GM23338 (cell line): ENCODE measurements around the gene DAPK1. TPM values are rescaled to one million over a fixed set of nuclear protein-coding genes. Genes with fewer than 3 reads are reported as not detected.

Experiments
- ATAC-seq: fragments of 200-7000 bp; cut with Tn5 transposase; 3 replicates; pipeline ENCODE4 v1.9.1; 2020
- DNase-seq: peaks from one replicate; pipeline ENCODE4 v3.0.0-alpha.2; 2015; ENCODE audit warnings: low spot score
- H2AFZ ChIP-seq: fragments of 200-600 bp; sonication (generic); 2 replicates; pipeline ENCODE4 v1.8.0; 2016; ENCODE audit warnings: antibody characterized with exemption, mild to moderate bottlenecking, moderate library complexity
- H3F3A ChIP-seq: fragments of 200-600 bp; sonication (generic); replicated peaks from 2 replicates; pipeline ENCODE4 v1.8.0; 2017; ENCODE audit warnings: antibody characterized with exemption, mixed run types, low read depth
- H3K27ac ChIP-seq: fragments of 200-600 bp; sonication (generic); 2 replicates; pipeline ENCODE4 v1.6.1; 2016; ENCODE audit warnings: low read depth
- H3K27me3 ChIP-seq: fragments of 200-600 bp; sonication (generic); 2 replicates; pipeline ENCODE4 v1.8.0; 2016; ENCODE audit warnings: mild to moderate bottlenecking, mixed run types, moderate library complexity; ENCODE audit not compliant: insufficient read depth
- H3K36me3 ChIP-seq: fragments of 200-600 bp; sonication (generic); 2 replicates; pipeline ENCODE4 v1.8.0; 2016; ENCODE audit warnings: mild to moderate bottlenecking; ENCODE audit not compliant: insufficient read depth
- H3K4me1 ChIP-seq: fragments of 200-600 bp; sonication (generic); 2 replicates; pipeline ENCODE4 v1.8.0; 2016; ENCODE audit warnings: mild to moderate bottlenecking, moderate library complexity; ENCODE audit not compliant: insufficient read depth
- H3K4me2 ChIP-seq: fragments of 200-600 bp; sonication (generic); 2 replicates; pipeline ENCODE4 v1.7.1; 2017; ENCODE audit warnings: mixed run types
- H3K4me3 ChIP-seq: fragments of 200-600 bp; sonication (generic); 2 replicates; pipeline ENCODE4 v1.6.1; 2016; ENCODE audit warnings: mixed run types
- H3K79me2 ChIP-seq: fragments of 200-600 bp; sonication (generic); replicated peaks from 2 replicates; pipeline ENCODE4 v1.8.0; 2017; ENCODE audit warnings: mild to moderate bottlenecking; ENCODE audit not compliant: insufficient read depth
- H3K9me2 ChIP-seq: fragments of 200-600 bp; sonication (generic); 2 replicates; pipeline ENCODE4 v1.8.0; 2017; ENCODE audit not compliant: insufficient read depth
- H4K20me1 ChIP-seq: fragments of 200-600 bp; sonication (generic); replicated peaks from 2 replicates; pipeline ENCODE4 v1.8.0; 2017; ENCODE audit warnings: mild to moderate bottlenecking; ENCODE audit not compliant: insufficient read depth
- H3K27ac Mint-ChIP-seq: 2 replicates; pipeline ENCODE4 v1.8.0; 2020; ENCODE audit warnings: inconsistent platforms, mild to moderate bottlenecking, moderate library complexity, mixed read lengths
- H3K27me3 Mint-ChIP-seq: 3 replicates; pipeline ENCODE4 v1.8.0; 2022; ENCODE audit warnings: low read depth, mild to moderate bottlenecking, moderate library complexity, mixed read lengths, inconsistent platforms; ENCODE audit not compliant: insufficient read depth, poor library complexity
- H3K36me3 Mint-ChIP-seq: 3 replicates; pipeline ENCODE4 v1.8.0; 2021; ENCODE audit warnings: low read depth, mild to moderate bottlenecking, inconsistent platforms, moderate library complexity, mixed read lengths
- H3K4me1 Mint-ChIP-seq: 3 replicates; pipeline ENCODE4 v1.8.0; 2020; ENCODE audit warnings: mild to moderate bottlenecking, inconsistent platforms, mixed read lengths
- H3K4me3 Mint-ChIP-seq: 3 replicates; pipeline ENCODE4 v1.8.0; 2021; ENCODE audit warnings: moderate library complexity, mild to moderate bottlenecking, inconsistent platforms, mixed read lengths
- H3K9me3 Mint-ChIP-seq: 3 replicates; pipeline ENCODE4 v1.8.0; 2020; ENCODE audit warnings: moderate library complexity, mild to moderate bottlenecking, inconsistent platforms, mixed read lengths
- EZH2 ChIP-seq: fragments of 200-600 bp; sonication (generic); IDR thresholded peaks from one replicate; pipeline ENCODE4 v1.8.0; 2017; ENCODE audit warnings: antibody characterized with exemption, mild to moderate bottlenecking, low read depth; ENCODE audit not compliant: unreplicated experiment
- ZNF331 ChIP-seq: fragments of 250-450 bp; sonication (Bioruptor Pico); IDR thresholded peaks from 2 replicates; pipeline ENCODE4 v1.5.0; 2020; ENCODE audit warnings: low read depth, mild to moderate bottlenecking, moderate library complexity
- polyA plus RNA-seq: library from polyadenylated mRNA; unstranded; fragments of >200 nt; fragmentation: Nextera tagmentation; extraction: Ambion mirVana; gene quantifications from 2 replicates; pipeline ENCODE4 v1.2.1, GENCODE V29; 2016
- total RNA-seq: library from RNA; depleted of rRNA; stranded (reverse); fragments of >200 nt; shearing (Covaris generic); gene quantifications from 2 replicates; pipeline ENCODE4 v1.2.3, GENCODE V29; 2014
- TF ChIP-seq, protein P1 (sequence below): fragments of 250-450 bp; sonication (Bioruptor Pico); IDR thresholded peaks from 2 replicates; pipeline ENCODE4 v1.5.0; 2020; ENCODE audit warnings: mild to moderate bottlenecking, moderate library complexity
- TF ChIP-seq, protein P2 (sequence below): IDR thresholded peaks from 2 replicates; pipeline ENCODE4 v1.6.1; 2016; ENCODE audit warnings: antibody characterized with exemption

Gene DAPK1
- total and polyA plus RNA-seq, 2 experiments from 2014 or later: 37.0 to 134 TPM

DNA sequence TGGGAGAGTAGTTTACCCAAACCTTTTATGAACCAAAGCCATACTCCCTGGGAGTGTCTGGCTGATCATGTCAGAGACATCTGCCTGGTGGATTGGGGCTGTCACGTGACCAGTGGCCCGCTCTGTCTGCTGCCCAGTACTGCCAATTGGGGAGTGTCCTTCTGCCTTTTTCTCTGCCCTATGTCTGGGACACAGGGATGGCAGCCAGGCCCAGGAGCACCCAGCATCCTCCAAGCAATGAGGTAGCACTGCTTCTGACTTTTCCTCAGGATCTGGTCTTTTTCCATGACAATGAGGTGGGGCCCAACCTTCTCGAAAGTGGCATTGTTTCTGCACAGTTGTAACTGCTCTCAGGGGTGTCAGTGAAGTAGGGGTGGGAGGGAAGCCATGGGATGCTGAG lies 21.8 kb downstream of the DAPK1 start:
- Histone ChIP-seq H4K20me1 (peaks cover 37% of the 10 kb centered on the region), H3K36me3 (peaks cover 3% of the 10 kb centered on the region; the same call in 1 of the 2 replicates), H2AFZ (no peak overlapping the region), H3K4me2 (peak overlapping the region; percentile 63), H3K4me1 (peaks cover 58% of the 10 kb centered on the region), H3K27me3 (no peaks in the 10 kb centered on the region), H3K79me2 (peaks cover 99% of the 10 kb centered on the region), H3K27ac (peak overlapping the region; percentile 74), H3K9me2 (no peaks in the 10 kb centered on the region), H3F3A (peaks cover 6% of the 10 kb centered on the region; the same call in 1 of the 2 replicates), H3K4me3 (0 out of 2 replicates have a peak overlapping the region, but pooled peaks have one; percentile 25)
- Mint-ChIP-seq H3K27me3 (peaks cover 16% of the 10 kb centered on the region), H3K36me3 (peaks cover 58% of the 10 kb centered on the region), H3K4me3 (no peak overlapping the region), H3K4me1 (peaks cover 75% of the 10 kb centered on the region), H3K27ac (no peak overlapping the region; the same call in 1 of the 2 replicates), H3K9me3 (no peaks in the 10 kb centered on the region)
- ATAC-seq (peak; percentile 75), DNase-seq (peak; percentile 28)
- TF ChIP-seq, protein P1, sequence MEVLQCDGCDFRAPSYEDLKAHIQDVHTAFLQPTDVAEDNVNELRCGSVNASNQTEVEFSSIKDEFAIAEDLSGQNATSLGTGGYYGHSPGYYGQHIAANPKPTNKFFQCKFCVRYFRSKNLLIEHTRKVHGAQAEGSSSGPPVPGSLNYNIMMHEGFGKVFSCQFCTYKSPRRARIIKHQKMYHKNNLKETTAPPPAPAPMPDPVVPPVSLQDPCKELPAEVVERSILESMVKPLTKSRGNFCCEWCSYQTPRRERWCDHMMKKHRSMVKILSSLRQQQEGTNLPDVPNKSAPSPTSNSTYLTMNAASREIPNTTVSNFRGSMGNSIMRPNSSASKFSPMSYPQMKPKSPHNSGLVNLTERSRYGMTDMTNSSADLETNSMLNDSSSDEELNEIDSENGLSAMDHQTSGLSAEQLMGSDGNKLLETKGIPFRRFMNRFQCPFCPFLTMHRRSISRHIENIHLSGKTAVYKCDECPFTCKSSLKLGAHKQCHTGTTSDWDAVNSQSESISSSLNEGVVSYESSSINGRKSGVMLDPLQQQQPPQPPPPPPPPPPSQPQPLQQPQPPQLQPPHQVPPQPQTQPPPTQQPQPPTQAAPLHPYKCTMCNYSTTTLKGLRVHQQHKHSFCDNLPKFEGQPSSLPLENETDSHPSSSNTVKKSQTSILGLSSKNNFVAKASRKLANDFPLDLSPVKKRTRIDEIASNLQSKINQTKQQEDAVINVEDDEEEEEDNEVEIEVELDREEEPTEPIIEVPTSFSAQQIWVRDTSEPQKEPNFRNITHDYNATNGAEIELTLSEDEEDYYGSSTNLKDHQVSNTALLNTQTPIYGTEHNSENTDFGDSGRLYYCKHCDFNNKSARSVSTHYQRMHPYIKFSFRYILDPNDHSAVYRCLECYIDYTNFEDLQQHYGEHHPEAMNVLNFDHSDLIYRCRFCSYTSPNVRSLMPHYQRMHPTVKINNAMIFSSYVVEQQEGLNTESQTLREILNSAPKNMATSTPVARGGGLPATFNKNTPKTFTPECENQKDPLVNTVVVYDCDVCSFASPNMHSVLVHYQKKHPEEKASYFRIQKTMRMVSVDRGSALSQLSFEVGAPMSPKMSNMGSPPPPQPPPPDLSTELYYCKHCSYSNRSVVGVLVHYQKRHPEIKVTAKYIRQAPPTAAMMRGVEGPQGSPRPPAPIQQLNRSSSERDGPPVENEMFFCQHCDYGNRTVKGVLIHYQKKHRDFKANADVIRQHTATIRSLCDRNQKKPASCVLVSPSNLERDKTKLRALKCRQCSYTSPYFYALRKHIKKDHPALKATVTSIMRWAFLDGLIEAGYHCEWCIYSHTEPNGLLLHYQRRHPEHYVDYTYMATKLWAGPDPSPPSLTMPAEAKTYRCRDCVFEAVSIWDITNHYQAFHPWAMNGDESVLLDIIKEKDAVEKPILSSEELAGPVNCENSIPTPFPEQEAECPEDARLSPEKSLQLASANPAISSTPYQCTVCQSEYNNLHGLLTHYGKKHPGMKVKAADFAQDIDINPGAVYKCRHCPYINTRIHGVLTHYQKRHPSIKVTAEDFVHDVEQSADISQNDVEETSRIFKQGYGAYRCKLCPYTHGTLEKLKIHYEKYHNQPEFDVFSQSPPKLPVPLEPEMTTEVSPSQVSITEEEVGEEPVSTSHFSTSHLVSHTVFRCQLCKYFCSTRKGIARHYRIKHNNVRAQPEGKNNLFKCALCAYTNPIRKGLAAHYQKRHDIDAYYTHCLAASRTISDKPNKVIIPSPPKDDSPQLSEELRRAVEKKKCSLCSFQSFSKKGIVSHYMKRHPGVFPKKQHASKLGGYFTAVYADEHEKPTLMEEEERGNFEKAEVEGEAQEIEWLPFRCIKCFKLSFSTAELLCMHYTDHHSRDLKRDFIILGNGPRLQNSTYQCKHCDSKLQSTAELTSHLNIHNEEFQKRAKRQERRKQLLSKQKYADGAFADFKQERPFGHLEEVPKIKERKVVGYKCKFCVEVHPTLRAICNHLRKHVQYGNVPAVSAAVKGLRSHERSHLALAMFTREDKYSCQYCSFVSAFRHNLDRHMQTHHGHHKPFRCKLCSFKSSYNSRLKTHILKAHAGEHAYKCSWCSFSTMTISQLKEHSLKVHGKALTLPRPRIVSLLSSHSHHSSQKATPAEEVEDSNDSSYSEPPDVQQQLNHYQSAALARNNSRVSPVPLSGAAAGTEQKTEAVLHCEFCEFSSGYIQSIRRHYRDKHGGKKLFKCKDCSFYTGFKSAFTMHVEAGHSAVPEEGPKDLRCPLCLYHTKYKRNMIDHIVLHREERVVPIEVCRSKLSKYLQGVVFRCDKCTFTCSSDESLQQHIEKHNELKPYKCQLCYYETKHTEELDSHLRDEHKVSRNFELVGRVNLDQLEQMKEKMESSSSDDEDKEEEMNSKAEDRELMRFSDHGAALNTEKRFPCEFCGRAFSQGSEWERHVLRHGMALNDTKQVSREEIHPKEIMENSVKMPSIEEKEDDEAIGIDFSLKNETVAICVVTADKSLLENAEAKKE (CRISPR knock-in tag): peak; percentile 16; the same call in 1 of the 2 replicates
- TF ChIP-seq ZNF331 (CRISPR knock-in tag) (no peak), EZH2 (no peak)
- TF ChIP-seq, protein P2, sequence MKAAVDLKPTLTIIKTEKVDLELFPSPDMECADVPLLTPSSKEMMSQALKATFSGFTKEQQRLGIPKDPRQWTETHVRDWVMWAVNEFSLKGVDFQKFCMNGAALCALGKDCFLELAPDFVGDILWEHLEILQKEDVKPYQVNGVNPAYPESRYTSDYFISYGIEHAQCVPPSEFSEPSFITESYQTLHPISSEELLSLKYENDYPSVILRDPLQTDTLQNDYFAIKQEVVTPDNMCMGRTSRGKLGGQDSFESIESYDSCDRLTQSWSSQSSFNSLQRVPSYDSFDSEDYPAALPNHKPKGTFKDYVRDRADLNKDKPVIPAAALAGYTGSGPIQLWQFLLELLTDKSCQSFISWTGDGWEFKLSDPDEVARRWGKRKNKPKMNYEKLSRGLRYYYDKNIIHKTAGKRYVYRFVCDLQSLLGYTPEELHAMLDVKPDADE: no peak
